Spinal cord (tissue), 10 donors: ENCODE measurements around the gene KCTD1. TPM values are rescaled to one million over a fixed set of nuclear protein-coding genes. Genes with fewer than 3 reads are reported as not detected.

Experiments
- DNase-seq, 6 donors: peaks; one replicate each; pipeline versions ENCODE4 v3.0.0 to v3.0.0-alpha.2; 2013 to 2015; ENCODE audit warnings: low spot score in 6 of 6, low read depth in 4 of 6
- H3K27ac ChIP-seq: one replicate; pipeline ENCODE4 v1.5.1; 2013; ENCODE audit warnings: low read depth, low read length, control low read depth
- H3K27me3 ChIP-seq: one replicate; pipeline ENCODE4 v1.6.1; 2013; ENCODE audit warnings: low read length; ENCODE audit not compliant: control insufficient read depth, insufficient read depth
- H3K36me3 ChIP-seq: one replicate; pipeline ENCODE4 v1.6.1; 2013; ENCODE audit warnings: low read length; ENCODE audit not compliant: control insufficient read depth, insufficient read depth
- H3K4me1 ChIP-seq: one replicate; pipeline ENCODE4 v1.6.1; 2013; ENCODE audit warnings: low read length; ENCODE audit not compliant: control insufficient read depth, insufficient read depth
- H3K4me3 ChIP-seq: one replicate; pipeline ENCODE4 v1.5.1; 2013; ENCODE audit warnings: low read depth, low read length, control low read depth
- H3K9me3 ChIP-seq: one replicate; pipeline ENCODE4 v1.6.1; 2013; ENCODE audit warnings: low read length; ENCODE audit not compliant: control insufficient read depth, insufficient read depth
- WGBS: methylation state at CpG from one replicate; pipeline ENCODE4 v1.1.5; 2013; ENCODE audit warnings: missing lambda C conversion rate; ENCODE audit not compliant: insufficient coverage; 5-methylcytosine and 5-hydroxymethylcytosine counted together
- long read RNA-seq, 4 donors: transcript quantifications; one replicate each; lab custom pipeline, GENCODE V29; 2026
- polyA plus RNA-seq, 2 donors: library from polyadenylated mRNA; unstranded; fragments of 120-200 nt; gene quantifications; one replicate each; pipeline ENCODE4 v1.2.1, GENCODE V29; 2013; ENCODE audit not compliant: insufficient read length in 2 of 2
- total RNA-seq, 2 donors: library from RNA; depleted of rRNA in 1 of 2; stranded (reverse); fragments of 120-200 nt in 1 of 2; fragments of >200 nt in 1 of 2; gene quantifications; one replicate each; pipeline versions ENCODE4 v1.2.3 to v1.2.4, GENCODE V29; 2013 to 2014
- donor health status: healthy.

Gene KCTD1
- total RNA-seq (10 to 100 TPM; 23.0 to 27.9 TPM), polyA plus RNA-seq (10 to 100 TPM; 40.0 to 46.7 TPM)
- long read RNA-seq, donor 1, transcript KCTD1-207 (5 exons, 2,897 nt) = major isoform, 10 of 14 reads
- long read RNA-seq, donor 1, partial matches to known transcripts = 0 of 14 reads
- long read RNA-seq, donor 1, other reads (novel, unspliced or antisense) = 0 of 14 reads
- long read RNA-seq, donor 2, partial matches to known transcripts = 0 of 6 reads
- long read RNA-seq, donor 2, other reads (novel, unspliced or antisense) = 0 of 6 reads
- long read RNA-seq, donor 3, partial matches to known transcripts = 0 of 5 reads
- long read RNA-seq, donor 3, other reads (novel, unspliced or antisense) = 0 of 5 reads
- long read RNA-seq, donor 4, partial matches to known transcripts = 0 of 1 reads
- long read RNA-seq, donor 4, other reads (novel, unspliced or antisense) = 0 of 1 reads

DNA sequence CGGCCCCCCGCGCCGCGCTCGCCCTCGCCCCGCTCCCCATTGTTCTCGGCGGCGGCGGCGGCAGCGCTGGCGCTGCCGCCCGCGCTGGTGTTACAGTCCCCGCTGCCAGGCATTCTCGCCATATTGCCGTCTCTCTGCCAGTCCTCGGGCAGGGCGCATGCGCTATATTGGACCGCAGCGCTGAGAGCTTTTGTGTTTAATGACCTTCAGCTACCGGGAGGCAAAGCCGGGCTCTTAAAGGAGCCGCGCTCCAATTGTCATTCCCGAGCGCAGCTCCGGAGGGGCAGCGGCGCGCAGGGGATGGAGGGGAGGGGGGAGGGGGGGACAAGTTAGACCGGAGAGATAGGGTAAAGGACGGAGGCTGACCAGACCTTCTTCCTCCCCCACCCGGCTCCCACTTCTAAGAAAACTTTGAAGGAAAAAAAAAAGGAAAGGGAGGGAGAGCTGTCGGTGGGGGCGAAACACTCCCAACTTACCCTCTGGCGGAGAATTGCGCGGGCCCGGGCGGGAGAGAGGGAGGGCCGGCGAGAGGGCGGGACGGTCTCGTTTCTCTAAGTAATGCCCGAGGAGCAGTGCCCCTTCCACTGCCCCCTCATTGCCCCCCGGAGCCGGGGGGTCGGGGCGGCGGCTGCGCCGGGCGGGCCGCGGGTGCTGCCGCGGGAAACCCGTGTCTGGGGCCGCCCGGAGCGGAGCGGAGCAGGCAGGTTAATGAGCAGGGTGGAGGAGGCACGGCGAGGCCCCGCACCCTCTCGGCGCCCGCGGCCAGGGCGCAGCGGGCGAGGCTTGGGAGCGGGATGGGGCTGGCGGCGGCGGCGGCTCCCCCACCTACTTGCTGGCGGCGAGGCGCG is at the start of gene KCTD1:
Gene KCTD1, minus strand, starts transcription at position 139 of the 848 bp plus-strand sequence. Its CDS starts 17 bp downstream, at position 122.
- Histone ChIP-seq H3K27me3 (peaks cover 39% of the 10 kb centered on the region), H3K27ac (peak within 1 kb of the TSS; percentile 65), H3K9me3 (no peaks in the 10 kb centered on the region), H3K36me3 (peaks cover 8% of the 10 kb centered on the region), H3K4me3 (peak within 1 kb of the TSS; percentile 73), H3K4me1 (peaks cover 41% of the 10 kb centered on the region)
- peak in 4 of 6 donors; percentile 72 to 97 (median 88) for DNase-seq
- WGBS = 0% methylated on average over 74 of the region's 88 CpGs

DNA sequence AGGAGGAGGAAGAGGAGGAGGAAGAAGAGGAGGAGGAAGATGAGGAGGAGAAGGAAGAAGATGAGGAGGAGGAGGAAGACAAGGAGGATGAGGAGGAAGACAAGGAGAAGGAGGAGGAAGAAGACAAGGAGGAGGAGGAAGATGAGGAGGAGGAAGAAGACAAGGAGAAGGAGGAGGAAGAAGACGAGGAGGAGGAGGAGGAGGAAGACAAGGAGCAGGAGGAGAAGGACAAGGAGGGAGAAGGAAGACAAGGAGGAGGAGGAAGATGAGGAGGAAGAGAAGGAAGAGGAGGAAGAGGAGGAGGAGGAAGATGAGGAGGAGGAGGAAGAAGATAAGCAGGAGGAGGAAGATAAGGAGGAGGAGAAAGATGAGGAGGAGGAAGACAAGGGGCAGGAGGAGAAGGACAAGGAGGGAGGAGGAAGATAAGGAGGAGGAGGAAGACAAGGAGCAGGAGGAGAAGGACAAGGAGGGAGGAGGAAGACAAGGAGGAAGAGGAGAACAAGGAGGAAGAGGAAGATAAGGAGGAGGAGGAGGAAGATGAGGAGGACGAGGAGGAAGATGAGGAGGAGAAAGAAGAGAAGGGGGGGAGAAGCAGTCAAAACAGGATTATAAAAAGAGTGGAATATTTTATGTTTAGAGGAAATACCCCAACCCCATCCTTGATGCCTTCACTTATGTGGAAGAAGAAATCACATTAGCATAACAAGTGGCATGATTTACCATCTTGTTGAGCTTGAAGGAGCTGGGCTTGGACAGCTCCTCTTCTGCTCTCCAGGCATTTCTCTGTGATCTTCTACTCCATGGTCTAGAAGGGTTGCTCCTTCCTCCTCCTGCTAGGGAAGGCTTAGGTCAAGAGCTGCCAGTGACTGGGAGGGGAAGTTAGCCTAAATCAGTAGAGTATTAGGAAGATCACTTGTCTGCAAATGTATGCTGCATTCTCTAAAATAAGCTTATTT is 45.3 kb upstream of the KCTD1 start:
- H3K27me3 ChIP-seq = no peaks in the 10 kb centered on the region
- no peak overlapping the region for H3K27ac ChIP-seq
- no peak overlapping the region for H3K4me3 ChIP-seq
- no peaks in the 10 kb centered on the region for H3K4me1 ChIP-seq
- WGBS = 76% methylated on average over 1 of the region's 2 CpGs
- no peak for DNase-seq
- H3K36me3 ChIP-seq = no peaks in the 10 kb centered on the region
- no peaks in the 10 kb centered on the region for H3K9me3 ChIP-seq

DNA sequence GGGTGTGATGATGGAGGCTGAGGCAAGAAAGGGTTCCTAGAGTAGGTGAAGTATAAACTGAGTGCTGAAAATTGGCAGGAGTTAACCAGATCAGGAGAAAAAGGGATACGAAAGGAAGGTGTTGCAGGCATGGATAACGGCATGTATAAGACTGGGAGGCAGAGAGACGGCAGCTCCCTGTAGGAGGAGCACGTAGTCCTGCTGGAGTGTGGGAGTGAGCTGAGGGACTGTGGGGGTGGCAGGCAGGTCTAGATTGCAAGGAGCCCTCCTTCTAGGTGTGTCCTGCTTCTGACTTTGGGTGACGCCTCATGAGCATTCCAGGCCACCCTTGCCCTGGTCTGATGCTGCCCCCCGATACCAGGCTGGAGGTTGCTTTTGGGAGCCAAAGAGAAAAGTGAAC is 36.4 kb upstream of the KCTD1 start:
- DNase-seq = no peak
- 97% methylated on average over 5 of the region's 6 CpGs for WGBS
- no peak overlapping the region for H3K4me3 ChIP-seq
- peaks cover 6% of the 10 kb centered on the region for H3K9me3 ChIP-seq
- no peaks in the 10 kb centered on the region for H3K36me3 ChIP-seq
- no peaks in the 10 kb centered on the region for H3K4me1 ChIP-seq
- no peaks in the 10 kb centered on the region for H3K27me3 ChIP-seq
- H3K27ac ChIP-seq = no peak overlapping the region

DNA sequence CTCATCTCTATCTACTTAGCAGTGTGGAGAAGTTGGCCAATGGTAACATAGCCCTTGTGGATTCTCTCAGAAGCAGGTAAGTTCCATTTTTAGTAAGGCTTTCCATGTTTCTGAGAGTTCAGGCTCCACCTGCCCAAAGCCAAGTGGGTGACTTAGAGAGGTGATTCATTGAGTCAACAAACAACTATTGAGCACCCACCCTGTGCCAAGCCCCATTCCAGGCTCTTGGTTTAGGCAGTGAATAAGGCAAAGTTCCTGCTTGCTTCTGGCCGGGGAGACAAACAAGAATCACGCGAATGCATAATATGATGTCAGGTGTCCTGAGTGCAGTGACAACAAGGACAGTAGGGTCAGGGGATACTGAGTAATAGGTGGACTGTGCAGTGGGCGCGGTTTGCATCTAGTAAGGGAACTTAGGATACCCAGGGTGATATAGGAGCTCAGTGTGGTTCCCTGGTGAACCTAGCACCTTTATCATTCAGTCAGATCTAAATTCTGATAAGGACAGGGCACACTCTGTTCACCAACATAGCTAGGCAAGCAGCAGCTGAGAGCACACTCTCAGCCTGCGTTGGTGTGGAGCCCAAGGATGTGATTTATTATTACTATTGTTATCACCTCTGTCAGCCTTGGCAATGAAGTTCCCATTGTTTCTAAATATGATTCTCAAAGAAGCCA is 31.7 kb upstream of the KCTD1 start:
- Histone ChIP-seq H3K9me3 (no peaks in the 10 kb centered on the region), H3K27ac (no peak overlapping the region), H3K27me3 (peaks cover 3% of the 10 kb centered on the region), H3K36me3 (no peaks in the 10 kb centered on the region), H3K4me1 (peaks cover 4% of the 10 kb centered on the region), H3K4me3 (no peak overlapping the region)
- DNase-seq = no peak
- 81% methylated on average over 5 of the region's 6 CpGs for WGBS

DNA sequence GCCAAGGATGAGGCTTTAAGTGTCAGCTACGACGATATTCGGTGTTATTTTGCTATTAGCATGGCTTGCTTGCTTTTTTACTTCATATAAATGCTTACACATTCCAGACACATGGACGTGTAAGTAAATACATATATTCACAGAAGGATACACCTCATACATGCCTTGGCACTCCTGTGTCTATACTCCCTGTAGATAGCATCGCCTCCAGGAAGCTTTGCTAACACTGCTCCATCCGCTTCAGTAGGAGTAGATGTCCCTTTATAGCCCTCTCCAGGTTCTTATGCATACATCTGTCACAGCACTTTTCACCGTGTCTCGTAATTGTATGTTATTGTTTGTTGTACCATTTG is 27.5 kb upstream of the KCTD1 start:
- peak overlapping the region; percentile 45 for H3K4me3 ChIP-seq
- no peaks in the 10 kb centered on the region for H3K9me3 ChIP-seq
- DNase-seq = peak in 2 of 6 donors; percentile 2 to 45
- peaks cover 4% of the 10 kb centered on the region for H3K27me3 ChIP-seq
- H3K4me1 ChIP-seq = peaks cover 5% of the 10 kb centered on the region
- WGBS = no CpG with 5 or more reads among the region's 8 CpGs
- H3K36me3 ChIP-seq = no peaks in the 10 kb centered on the region
- H3K27ac ChIP-seq = no peak overlapping the region

DNA sequence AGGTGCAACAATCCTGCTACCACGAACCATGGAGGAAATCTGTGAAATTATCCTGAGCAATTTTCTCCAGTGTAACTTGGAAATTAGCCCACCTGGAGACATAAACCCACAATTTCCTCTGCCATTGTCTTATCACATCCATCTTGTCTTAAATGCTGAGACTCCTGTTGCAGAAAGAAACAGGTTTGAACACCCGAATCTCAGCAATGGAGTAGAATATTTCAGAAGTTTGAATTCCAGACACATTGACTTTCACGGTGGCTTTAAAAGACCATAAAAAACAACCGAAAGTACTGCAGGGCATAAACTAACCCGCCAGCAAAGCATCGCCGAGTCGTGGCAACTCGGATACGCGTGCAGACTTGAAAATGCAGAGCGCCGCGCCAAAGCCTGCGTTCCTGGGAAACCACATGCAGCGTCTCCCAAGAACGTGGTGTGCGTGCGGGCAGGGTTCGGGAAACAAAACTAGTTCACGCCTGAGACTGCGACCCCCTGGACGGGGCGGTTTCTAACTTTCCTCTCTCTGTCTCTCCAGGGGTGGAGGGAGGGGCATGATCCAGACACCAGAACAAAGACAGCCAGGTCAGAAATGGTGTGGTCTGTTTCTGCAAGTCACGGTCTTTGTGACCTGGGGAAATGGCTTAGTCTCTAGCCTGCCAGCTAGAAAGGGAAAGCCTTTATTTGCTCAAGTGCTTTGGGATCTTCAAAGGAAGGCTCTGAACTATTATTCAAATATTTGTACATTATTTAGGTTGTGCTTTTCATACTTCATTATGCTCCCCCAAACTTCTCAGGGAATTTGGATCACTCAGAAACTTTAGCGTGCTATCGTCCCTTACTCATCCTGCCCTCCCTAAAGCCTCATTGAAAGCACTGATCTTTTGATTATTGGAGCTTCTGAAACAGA is 26.9 kb upstream of the KCTD1 start:
- peaks cover 4% of the 10 kb centered on the region for H3K27me3 ChIP-seq
- peak in 4 of 6 donors; percentile 36 to 87 (median 62) for DNase-seq
- peak overlapping the region; percentile 45 for H3K4me3 ChIP-seq
- WGBS = 5% methylated on average over 22 of the region's 27 CpGs
- H3K9me3 ChIP-seq = no peaks in the 10 kb centered on the region
- peaks cover 5% of the 10 kb centered on the region for H3K4me1 ChIP-seq
- H3K27ac ChIP-seq = no peak overlapping the region
- H3K36me3 ChIP-seq = no peaks in the 10 kb centered on the region

DNA sequence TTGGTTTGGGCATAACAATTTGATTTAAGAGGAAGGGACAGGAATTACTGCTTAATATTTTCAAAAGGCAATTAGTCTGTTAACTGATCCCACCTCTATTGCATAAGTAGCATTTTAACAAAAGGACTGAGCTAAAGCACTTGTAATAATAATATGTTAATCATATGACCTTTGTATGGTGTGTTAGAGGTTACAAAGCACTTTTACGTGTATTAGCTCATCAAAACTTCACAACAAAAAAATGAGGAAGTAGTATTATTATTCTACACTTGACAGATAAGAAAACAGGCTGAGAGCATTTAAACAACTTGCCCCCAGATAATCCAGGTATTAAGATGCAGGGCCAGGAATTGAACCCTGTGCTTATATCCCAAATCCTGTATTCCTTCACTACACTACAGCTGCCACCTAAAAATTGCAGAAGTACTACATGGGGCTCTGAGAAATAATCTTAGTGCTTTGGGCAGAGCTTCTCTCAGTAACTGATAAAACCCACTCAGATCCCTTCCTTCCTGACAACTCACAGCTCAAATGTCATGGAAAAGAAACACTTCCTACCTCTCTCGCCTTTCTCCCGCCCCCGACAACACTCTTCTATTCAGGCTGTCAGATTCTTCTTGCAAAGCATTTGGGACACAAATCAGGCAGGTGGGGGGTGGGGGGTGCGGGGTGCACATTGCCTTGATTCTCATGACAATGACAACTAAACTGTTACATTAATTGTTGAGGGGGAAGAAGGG is 20.7 kb upstream of the KCTD1 start:
- no peak overlapping the region for H3K27ac ChIP-seq
- no peaks in the 10 kb centered on the region for H3K27me3 ChIP-seq
- no peaks in the 10 kb centered on the region for H3K9me3 ChIP-seq
- H3K4me3 ChIP-seq = no peak overlapping the region
- no CpG with 5 or more reads among the region's 5 CpGs for WGBS
- no peaks in the 10 kb centered on the region for H3K4me1 ChIP-seq
- H3K36me3 ChIP-seq = no peaks in the 10 kb centered on the region
- no peak for DNase-seq

DNA sequence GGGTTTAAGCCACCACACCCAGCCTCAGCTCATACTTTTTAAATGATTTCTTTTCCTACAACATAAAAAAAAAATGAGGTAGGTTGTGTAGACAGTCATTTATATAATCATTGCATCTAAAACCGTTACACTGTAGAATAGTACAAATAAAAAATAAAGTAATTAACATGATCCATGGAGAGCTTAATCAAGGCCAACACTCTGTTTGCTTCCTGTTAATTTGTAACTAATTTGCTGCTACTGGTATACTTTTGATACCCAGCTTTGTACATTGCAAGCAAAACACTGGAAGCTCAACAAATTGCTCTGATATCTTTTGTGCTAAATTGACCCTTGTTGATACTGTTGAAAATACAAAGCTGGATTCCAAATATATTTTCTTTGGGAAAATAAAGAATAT is 20.2 kb upstream of the KCTD1 start:
- no peaks in the 10 kb centered on the region for H3K36me3 ChIP-seq
- no peak overlapping the region for H3K4me3 ChIP-seq
- no peaks in the 10 kb centered on the region for H3K9me3 ChIP-seq
- WGBS = no CpG with 5 or more reads among the region's 1 CpG
- H3K27ac ChIP-seq = no peak overlapping the region
- H3K4me1 ChIP-seq = no peaks in the 10 kb centered on the region
- no peak for DNase-seq
- no peaks in the 10 kb centered on the region for H3K27me3 ChIP-seq
